Bronchial epithelial cell (primary cell): Measurements from ENCODE around the gene IL17RD. TPM values are rescaled to one million over a fixed set of nuclear protein-coding genes. Genes with fewer than 3 reads are reported as not detected.

Experiments
- DNase-seq: peaks from one replicate; pipeline ENCODE4 v3.0.0-alpha.2; 2010; ENCODE audit warnings: low read depth
- FAIRE-seq: peaks from 2 replicates; lab custom pipeline; 2011; peaks lifted over from hg19 to GRCh38; lab: Jason Lieb, UNC
- H3K27me3 ChIP-seq: 2 replicates; pipeline ENCODE4 v1.5.1; 2011; ENCODE audit warnings: low read length; ENCODE audit not compliant: control insufficient read depth, insufficient read depth
- H3K36me3 ChIP-seq: 2 replicates; pipeline ENCODE4 v1.5.1; 2011; ENCODE audit warnings: low read length; ENCODE audit not compliant: control insufficient read depth, insufficient read depth
- H3K4me3 ChIP-seq: 2 replicates; pipeline ENCODE4 v1.5.1; 2011; ENCODE audit warnings: mild to moderate bottlenecking, low read depth, low read length, control low read depth
- CTCF ChIP-seq: IDR thresholded peaks from 2 replicates; pipeline ENCODE4 v1.5.1; 2011; ENCODE audit warnings: mild to moderate bottlenecking, moderate library complexity, low read length, control low read depth, inconsistent platforms; ENCODE audit not compliant: insufficient read depth, severe bottlenecking
- total RNA-seq: library from RNA; depleted of rRNA; stranded (reverse); fragments of >200 nt; gene quantifications from 2 replicates; pipeline ENCODE4 v1.2.1, GENCODE V29; 2014

IL17RD gene
- total RNA-seq, 1 donor from 2014 or later, result 1.1 TPM

GRCh38 chr3:57116501-57116900 is 48.7 kb downstream of the IL17RD start:
- no peaks in the 10 kb centered on the region for H3K36me3 ChIP-seq
- no peak for TF ChIP-seq CTCF
- FAIRE-seq (no peak), DNase-seq (no peak)
- no peak overlapping the region for H3K4me3 ChIP-seq
- H3K27me3 ChIP-seq, result peaks cover 2% of the 10 kb centered on the region

GRCh38 chr3:57112206-57112605 is 52.9 kb downstream of the IL17RD start:
- FAIRE-seq, result no peak
- Histone ChIP-seq H3K27me3 (no peaks in the 10 kb centered on the region), H3K36me3 (no peaks in the 10 kb centered on the region), H3K4me3 (no peak overlapping the region)
- TF ChIP-seq CTCF, result peak; percentile 16
- DNase-seq, result no peak

- DNase-seq (no peak), FAIRE-seq (no peak)
- TF ChIP-seq CTCF, result no peak
- Histone ChIP-seq H3K4me3 (no peak overlapping the region), H3K36me3 (no peaks in the 10 kb centered on the region), H3K27me3 (no peaks in the 10 kb centered on the region)
These were observed 54.4 kb downstream of the IL17RD start for GRCh38 chr3:57110798-57111197.

GRCh38 chr3:57110214-57110613 is 54.9 kb downstream of the IL17RD start:
- Histone ChIP-seq H3K36me3 (no peaks in the 10 kb centered on the region), H3K27me3 (no peaks in the 10 kb centered on the region), H3K4me3 (no peak overlapping the region)
- DNase-seq (no peak), FAIRE-seq (no peak)
- TF ChIP-seq CTCF, result no peak

GRCh38 chr3:57109437-57110199 is 55.5 kb downstream of the IL17RD start:
- no peaks in the 10 kb centered on the region for H3K36me3 ChIP-seq
- no peak for FAIRE-seq
- DNase-seq, result peak; percentile 37
- H3K4me3 ChIP-seq, result no peak overlapping the region
- no peaks in the 10 kb centered on the region for H3K27me3 ChIP-seq
- no peak for TF ChIP-seq CTCF

GRCh38 chr3:57108684-57109083 is 56.5 kb downstream of the IL17RD start:
- H3K4me3 ChIP-seq, result no peak overlapping the region
- FAIRE-seq, result no peak
- H3K36me3 ChIP-seq, result no peaks in the 10 kb centered on the region
- TF ChIP-seq CTCF, result no peak
- no peaks in the 10 kb centered on the region for H3K27me3 ChIP-seq
- no peak for DNase-seq
